ENCODE data around the gene DRD5. TPM values are rescaled to one million over a fixed set of nuclear protein-coding genes. Genes with fewer than 3 reads are reported as not detected.
"Not testable (repeated sequence)": the region's sequence is repeated elsewhere in the genome, so short reads cannot be mapped to it uniquely, and the experiment has no call there.

Gene DRD5
- not detected in 2 replicates for total RNA-seq

DNA sequence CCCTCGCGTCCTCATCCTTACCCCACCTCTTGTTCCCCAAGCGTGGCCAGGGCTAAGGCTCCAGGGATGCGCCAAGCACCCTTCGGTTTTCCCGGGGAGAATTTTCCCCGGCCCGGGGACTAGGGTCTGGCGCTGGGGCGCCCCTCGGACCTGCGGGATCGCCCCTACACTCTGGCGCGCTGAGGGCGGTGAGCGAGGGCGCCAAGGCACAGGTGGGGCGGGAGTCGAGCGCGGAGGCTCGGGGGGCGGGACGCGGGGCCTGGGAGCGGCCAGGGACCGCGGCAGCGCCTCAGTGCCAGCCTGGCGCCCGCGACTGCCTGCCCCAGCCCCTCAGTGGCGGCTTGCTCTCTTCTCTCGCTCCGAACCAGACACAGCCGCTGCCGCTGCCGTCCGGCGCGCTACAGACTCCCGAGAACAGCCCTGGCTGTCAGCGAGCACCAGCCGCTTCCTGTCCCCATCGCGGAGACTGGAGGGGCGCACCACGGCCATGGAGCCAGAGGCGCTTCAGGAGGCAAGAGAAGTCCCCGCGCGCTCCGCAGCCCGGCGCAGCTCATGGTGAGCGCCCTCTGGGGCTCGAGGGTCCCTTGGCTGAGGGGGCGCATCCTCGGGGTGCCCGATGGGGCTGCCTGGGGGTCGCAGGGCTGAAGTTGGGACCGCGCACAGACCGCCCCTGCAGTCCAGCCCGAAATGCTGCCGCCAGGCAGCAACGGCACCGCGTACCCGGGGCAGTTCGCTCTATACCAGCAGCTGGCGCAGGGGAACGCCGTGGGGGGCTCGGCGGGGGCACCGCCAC is at the start of gene DRD5:
Gene DRD5 (plus strand): TSS at position 292 of the 793 bp plus-strand sequence. CDS start 396 bp downstream, at position 688.
- no peak for DNase-seq (ENCODE audit: low read depth, low spot score)

DNA sequence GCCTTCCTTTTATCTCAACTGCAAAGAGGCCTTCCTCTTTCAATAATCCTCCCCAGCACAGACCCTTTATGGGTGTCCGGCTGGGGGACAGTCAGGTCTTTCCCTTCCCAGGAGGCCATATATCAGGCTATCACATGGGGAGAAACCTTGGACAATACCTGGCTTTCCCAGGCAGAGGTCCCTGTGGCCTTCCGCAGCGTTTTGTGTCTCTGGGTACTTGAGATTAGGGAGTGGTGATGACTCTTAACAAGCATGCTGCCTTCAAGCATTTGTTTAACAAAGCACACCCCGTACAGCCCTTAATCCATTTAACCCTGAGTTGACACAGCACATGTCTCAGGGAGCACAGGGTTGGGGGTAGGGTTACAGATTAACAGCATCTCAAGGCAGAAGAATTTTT is 49.2 kb upstream of the DRD5 start:
- not testable (repeated sequence) for DNase-seq (ENCODE audit: low read depth, low spot score)

DNA sequence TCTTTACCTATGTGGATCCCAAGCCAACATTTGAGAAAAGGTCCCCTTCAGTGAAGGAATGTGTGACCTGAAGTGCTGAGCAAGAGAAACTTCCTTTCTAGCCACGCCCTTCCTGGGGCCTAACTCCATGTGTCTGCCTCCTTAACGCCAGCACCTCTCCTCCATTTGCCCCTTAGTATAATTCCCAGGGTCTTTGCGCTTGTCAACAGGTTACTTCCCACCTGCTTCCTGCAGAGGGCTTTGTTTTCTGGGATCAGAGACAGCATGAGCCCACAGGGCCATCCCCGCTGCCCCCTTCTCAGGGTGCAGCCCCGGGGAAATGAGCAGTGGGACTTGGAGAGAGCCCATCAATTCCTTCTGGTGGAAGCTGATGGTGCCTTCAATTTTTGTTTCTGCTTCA is 45.9 kb upstream of the DRD5 start:
- DNase-seq (ENCODE audit: low read depth, low spot score), result no peak

DNA sequence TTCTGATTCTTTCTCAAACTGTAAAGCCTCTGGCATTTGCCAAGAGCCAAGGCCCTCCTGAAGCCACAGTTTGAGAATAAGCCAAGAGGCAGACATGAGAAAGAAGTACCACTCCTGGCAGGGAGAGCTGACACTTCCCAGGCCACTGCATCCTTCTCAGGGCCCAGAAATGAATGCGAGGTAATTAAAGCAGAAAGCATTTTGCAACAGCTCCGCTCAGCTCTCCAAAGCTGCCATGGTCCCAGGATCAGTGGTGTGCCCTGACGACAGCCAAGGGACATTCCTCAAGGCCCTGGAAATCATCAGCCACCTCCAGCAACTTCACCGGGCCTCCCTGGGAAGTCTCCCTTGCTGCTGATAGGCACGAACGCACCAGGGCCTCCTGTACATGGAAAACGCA is 44.2 kb upstream of the DRD5 start:
- not testable (repeated sequence) for DNase-seq (ENCODE audit: low read depth, low spot score)

DNA sequence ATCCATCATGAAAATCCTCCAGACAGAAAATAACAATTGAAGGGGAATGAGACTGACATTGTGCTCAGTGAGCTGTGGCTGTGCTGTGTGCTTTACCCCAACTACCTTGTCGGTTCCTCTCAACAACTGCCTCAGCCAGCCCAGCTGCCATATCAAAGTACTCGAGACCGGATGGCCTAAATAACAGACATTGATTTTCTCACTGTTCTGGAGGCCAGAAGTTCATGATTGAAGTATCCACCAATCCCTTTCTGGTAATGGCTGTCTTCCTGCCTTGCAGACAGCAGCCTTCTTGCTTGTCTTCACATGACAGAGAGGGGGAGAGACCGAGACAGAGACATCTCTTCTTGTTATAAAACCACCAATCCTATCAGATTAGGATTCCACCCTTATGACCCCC is 37.6 kb upstream of the DRD5 start:
- DNase-seq (ENCODE audit: low read depth, low spot score), result not testable (repeated sequence)

DNA sequence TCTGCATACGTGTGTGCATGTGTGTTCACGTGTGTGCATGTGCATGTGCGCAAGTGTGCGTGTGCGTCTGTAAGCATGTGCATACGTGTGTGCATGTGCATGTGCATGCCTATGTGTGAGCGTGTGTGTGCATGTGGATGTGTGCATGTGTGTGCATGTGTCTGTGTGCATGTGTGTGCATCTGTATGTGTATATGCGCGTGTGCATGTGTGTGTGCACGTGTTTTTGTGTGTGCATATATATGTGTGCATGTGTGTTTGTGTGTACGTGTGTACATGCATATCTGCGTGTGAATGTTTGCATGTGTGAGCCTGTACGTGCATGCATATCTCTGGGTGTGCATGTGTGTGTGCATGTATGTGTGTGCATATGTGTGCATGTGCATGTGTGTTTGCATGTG is 35.7 kb upstream of the DRD5 start:
- DNase-seq (ENCODE audit: low read depth, low spot score), result no peak

DNA sequence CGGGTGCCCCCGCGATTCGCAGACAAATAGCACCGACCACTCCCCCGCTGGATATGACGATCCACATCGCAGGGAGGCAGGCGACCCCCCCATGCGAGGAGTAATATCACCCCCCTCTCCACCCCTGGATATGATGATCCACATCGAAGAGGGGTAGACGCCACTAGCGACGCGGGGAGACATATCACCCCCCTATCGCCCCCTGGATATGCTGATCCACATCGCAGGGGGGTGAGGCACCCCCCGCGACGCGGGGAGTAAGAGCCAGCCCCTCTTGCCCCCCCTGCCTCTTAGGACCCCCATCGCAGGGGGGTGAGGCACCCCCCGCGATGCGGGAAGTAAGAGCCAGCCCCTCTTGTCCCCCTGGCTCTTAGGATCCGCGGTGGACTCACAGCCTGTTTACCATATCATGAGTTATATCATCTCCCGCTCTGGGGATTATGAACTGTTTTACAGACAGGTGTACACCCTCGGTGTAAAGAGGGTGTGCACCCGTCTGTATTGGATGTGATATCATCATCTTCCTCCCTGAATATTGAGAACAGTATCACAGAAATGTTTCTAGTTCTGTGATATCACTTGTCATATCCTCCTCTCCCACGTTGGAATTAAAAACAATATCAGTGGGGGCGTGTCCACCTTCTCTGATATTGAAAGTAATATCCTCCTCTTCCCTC is 22.7 kb upstream of the DRD5 start:
- DNase-seq (ENCODE audit: low read depth, low spot score), result no peak

DNA sequence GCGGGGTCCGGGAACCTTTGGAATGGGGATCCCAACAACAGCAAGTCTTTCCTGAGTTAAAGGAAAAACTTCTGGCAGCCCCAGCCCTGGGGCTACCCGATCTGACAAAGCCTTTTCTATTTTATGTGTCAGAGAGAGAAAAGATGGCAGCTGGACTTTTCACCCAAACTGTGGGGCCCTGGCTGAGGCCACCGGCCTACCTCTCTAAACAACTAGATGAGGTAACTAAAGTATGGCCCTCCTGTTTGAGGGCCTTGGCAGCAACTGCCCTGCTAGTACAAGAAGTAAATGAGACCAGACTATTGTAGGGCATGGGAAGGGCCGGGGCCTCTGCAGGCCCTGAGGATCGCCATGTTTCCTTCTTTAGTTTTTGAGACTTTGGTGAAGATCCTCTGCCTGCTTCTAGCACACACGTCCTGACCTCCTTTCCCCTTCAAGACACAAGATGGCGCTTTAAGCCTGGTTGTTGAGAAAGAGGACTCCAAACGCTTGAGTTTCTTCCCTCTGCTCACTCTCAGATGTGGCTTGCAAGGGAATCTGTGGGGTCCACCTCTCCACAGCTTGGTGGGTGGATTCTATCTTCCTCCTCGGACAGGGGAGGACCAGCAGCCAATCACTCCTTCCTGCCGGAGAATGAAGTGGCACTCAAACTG is 18.5 kb upstream of the DRD5 start:
- DNase-seq (ENCODE audit: low read depth, low spot score), result peak; percentile 33

DNA sequence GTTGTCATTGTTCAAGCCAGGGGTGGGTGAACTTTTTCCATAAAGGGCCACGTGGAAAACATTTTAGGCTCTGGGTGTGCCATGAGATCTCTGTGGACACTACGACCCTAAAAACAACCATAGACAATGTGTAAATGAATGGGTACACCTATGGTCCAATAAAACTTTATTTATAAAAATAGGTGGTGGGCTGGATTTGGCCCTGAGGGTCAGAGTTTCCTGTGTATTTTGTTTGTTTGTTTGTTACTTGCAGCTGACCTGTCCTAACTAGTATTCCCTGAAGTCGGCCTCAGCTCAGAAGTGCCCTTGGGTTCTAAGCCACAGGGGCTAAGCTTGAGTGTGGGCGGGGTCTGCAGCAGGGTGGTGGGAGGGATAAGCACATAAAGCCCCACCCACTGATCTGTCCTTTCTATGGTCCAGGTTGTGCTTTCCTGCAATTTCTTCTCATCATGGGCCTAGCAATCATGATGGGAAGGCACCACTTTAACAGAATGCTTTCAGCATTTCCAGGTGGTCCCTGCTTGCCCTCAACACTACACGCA is 17.2 kb upstream of the DRD5 start:
- no peak for DNase-seq (ENCODE audit: low read depth, low spot score)

DNA sequence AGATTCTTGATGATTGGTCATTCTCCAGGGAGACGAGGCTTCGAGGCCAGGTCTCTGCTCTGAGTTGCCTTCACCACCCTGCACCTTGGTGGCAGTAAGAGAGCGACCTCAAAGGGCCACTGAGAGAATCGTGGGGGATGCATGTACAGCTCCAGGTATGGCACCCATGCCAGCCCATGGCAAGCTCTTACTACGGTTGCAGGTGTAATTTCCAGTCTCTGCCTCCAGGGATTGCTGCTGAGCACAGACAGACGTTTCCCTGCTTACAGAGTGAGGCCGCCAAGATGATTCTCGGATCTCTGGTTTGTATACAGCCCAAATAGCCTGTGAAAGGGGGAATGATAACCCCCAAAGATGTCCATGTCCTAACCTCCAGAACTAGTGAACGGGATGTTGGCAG is 16.3 kb upstream of the DRD5 start:
- DNase-seq (ENCODE audit: low read depth, low spot score), result no peak

DNA sequence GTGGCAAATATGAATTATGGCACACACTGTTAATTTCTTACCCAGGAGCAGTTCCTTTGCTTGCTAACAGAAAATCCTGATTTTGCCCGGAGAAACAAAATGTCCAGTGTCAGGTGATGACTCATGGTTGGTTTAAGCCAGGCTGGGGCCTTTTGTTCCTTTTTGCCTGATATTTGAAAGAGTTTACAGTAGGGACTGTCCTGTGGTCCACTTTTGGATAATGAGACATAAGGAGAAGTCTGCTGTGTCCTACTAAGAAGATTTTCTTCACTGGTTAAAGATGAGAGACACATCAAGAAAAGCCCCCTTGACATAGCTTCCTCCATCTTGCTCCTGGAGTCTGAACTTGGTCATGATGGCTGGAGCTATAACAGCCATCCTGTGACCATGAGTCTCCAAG is 12.1 kb upstream of the DRD5 start:
- no peak for DNase-seq (ENCODE audit: low read depth, low spot score)

DNA sequence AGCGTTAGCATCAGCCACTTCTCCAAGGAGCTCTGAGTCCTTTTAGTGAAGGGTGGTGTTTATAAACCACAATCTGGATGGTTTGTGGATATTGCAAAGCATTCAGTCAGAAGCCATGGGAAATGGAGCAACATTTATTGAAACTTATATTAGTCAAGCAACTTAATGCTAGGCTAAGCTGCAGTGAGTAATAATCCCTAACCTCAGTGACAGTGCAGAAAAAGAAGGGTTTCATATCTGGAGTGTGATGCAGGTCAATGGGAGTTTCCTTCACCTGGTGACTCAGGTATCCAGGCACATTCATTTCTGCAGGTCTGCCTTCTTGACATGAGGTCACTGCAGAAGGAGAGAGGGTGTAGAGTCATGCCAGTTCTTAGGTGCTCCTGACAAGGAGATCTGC is 10.4 kb upstream of the DRD5 start:
- DNase-seq (ENCODE audit: low read depth, low spot score), result no peak

DNA sequence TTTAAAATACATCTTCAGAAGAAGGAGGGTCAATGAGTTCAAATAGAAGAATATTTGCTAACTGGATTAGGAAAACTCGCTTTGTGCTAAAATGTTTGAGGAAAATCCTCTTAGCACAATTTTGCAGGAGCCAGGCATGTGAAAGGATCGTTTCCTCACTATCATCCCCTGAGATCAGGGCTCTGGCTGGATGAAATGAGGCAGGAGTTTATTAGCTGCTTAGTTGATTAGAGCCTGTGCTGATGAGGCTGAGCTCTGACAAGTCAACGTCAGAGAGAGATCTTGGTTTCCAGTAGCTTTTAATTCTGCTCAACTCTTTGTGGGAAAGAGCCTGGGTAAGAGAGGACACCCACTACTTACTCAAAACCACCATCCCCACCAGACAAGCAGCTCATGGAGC is 8.0 kb upstream of the DRD5 start:
- DNase-seq (ENCODE audit: low read depth, low spot score), result no peak

DNA sequence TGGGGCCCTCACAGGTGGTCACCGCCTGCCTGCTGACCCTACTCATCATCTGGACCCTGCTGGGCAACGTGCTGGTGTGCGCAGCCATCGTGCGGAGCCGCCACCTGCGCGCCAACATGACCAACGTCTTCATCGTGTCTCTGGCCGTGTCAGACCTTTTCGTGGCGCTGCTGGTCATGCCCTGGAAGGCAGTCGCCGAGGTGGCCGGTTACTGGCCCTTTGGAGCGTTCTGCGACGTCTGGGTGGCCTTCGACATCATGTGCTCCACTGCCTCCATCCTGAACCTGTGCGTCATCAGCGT is 652 bp downstream of the DRD5 start:
- no peak for DNase-seq (ENCODE audit: low read depth, low spot score)

DNA sequence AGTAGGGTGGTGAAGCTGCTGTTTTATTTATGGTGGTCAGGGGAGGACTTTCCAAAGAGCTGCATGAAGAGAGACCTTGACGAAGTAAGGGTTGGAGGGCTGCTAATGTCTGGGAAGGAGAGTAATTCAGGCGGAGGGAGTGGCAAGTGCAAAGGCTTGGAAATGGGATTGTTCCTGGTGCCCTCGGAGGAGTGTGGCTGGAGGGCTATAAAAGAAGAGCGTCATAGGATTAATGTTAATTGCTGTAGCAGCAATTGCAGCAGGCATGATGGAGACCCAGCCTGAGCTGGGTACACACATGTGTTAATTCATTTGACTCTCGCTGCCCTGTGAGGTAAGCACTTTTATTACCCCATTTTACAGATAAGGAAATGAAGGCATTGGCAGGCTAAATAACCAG is 4.5 kb downstream of the DRD5 start:
- not testable (repeated sequence) for DNase-seq (ENCODE audit: low read depth, low spot score)

DNA sequence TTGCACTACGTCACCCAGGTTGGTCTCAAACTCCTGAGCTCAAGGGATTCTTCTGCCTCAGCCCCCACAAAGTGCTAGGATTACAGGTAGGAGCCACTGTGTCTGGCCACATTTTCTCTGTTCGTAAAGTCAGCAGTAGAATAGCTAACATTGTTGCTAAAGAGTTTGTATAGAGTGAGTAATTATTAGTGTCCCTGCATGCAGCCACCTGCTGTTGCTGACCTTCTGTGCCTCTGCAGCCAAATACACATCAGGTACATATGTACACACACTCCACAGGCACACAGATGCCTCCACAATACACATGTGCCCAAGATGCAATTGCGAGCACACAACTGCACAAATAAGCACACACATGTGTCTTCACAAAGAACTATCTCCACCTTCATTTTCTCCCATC is 10.9 kb downstream of the DRD5 start:
- DNase-seq (ENCODE audit: low read depth, low spot score), result no peak

DNA sequence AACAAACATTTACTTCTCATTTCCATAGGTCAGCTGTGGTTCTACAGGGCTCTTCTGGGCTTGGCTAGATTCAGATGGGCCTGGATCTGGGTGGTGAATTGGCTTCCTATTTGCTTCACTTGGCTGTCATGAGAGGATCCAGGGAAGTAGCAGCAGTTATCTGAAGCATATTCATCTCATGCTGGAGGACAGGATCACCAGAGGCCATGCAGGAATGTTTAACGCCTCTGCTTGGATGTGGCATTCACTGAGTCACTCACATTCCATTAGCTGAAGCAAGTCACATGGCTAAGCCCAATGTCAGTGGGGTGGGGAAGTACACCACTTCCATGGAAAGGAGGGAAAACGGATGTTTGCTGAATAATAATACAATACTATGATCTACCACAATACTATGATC is 15.2 kb downstream of the DRD5 start:
- DNase-seq (ENCODE audit: low read depth, low spot score), result not testable (repeated sequence)

DNA sequence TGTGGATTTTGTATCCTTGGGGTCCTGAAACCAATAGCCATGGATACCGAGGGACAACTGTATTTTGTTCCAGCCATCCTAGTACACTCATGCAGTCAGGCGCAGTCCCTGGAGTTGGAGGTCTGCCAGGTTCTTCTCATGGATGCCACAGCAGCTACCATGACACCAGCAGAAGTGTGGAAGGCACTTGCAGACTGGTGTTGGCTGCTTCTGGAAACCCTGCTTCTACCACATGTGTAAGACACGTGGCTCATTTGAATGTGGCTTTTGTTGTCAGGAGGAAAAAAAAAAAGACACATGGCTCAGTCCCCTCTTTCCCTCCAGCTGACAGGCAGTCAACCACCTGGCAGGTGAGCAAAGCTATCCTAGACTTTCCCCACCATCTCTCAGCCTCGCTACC is 19.4 kb downstream of the DRD5 start:
- DNase-seq (ENCODE audit: low read depth, low spot score), result no peak

DNA sequence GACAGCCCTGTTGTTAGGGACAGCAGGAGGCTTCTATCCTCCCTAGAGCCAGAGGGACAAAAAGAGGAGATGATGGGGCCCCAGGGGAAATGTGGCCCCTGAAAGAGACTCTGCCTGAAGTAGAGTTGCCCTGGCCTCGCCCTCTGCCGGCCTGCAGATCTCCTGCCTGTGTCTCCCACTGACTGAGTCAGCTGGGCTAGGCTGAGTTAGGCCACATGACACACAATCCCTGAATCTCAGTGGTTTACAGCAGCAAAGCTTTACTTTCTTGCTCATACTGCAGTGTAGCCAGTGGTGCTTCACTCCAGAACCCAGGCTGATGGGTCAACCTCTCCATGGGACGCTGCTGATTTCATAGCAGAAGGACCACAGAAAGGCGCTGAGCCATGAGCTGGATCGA is 23.5 kb downstream of the DRD5 start:
- no peak for DNase-seq (ENCODE audit: low read depth, low spot score)

DNA sequence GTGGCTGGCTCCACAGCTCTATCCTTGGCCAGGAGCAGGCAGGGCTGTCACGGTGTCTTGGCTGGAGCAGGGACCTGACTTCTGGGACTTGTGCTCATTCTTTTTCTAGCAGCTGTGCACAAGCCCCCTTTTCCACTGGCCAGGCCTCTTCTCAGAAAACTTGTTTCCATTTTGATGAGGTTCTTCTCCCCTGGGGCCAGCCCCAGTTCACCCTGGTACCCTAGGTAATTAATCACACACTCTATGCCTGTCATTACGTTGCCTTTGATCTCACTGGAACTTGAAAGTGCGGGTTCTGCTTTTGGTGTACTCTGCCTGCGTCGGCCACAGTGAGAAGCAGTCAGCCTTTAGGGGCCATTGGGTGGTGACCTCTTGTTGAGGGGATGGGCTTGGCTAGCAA is 26.6 kb downstream of the DRD5 start:
- DNase-seq (ENCODE audit: low read depth, low spot score), result no peak

DNA sequence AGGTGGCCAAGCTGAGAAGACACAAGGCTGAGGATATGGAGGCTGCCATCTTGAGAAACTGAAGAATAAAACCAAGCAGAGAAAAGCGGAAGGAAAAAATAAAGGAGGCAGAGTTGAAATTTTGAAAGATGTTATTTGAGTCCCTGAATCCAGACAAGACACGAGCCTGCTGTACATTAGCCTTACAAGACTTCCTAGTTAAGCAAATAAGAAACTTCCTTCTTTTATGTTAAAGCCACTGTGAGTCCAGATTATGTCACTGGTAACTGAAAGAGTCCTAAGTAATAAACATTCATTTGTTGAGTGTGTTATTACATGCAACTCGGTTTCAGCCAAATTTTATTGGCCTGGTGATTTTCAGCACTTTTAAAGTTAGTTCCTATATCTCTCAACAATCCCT is 30.4 kb downstream of the DRD5 start:
- DNase-seq (ENCODE audit: low read depth, low spot score), result no peak

DNA sequence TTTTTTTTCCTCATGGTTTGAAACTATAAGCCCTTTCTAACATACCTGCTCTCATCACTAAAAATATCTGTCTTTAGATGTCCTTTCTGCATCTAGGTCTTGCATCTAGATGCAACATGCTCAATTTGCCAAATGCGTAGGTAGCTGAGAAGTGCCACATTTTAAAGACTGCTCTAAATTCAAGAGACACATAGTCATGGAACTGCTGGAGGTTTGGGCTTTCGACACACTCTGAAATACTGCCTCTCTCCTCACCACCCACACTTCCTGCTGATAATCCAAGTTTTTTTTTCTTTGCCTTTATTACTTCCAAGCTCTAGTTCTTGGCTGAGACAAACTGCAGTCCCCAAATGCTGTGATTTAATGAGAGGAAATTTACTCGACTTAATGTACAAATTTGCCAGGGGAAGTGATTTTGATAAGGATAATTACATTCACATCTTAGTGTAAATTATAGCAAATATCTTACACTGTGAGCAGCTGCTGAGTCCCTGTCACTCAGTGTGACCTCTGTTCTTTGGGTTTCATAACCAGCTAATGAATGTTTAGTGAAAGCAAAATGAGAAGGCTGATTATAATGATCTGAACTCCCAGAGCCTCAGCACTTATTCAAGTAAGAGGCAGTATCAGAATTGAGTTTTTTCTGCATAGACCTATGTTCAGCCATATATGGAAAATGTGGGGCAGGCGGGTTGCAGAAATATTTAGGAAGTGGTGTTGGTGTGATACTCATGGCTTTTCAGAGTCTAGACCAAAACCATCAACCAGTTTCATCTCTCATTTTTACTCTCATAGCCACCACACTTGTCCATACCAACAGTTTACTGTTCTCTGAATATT is 31.3 kb downstream of the DRD5 start:
- no peak for DNase-seq (ENCODE audit: low read depth, low spot score)
